ENCODE results near the gene ACSBG1.

ACSBG1 gene

GRCh38 chr15:78129077-78129750 lies 105.2 kb downstream of the ACSBG1 start:
- DNase-seq: no peak

GRCh38 chr15:78127882-78128281 lies 106.5 kb downstream of the ACSBG1 start:
- DNase-seq: no peak

GRCh38 chr15:78125267-78125666 lies 109.1 kb downstream of the ACSBG1 start:
- DNase-seq: no peak

GRCh38 chr15:78120523-78120922 lies 113.8 kb downstream of the ACSBG1 start:
- no peak for DNase-seq
